ENCODE data around the gene KIF3B. TPM values are rescaled to one million over a fixed set of nuclear protein-coding genes. Genes with fewer than 3 reads are reported as not detected.
"Not testable (repeated sequence)": the region's sequence is repeated elsewhere in the genome, so short reads cannot be mapped to it uniquely, and the experiment has no call there.

Gene KIF3B
- polyA plus RNA-seq, 4 donors: 16.2 to 62.0 (median 26.5) TPM

DNA sequence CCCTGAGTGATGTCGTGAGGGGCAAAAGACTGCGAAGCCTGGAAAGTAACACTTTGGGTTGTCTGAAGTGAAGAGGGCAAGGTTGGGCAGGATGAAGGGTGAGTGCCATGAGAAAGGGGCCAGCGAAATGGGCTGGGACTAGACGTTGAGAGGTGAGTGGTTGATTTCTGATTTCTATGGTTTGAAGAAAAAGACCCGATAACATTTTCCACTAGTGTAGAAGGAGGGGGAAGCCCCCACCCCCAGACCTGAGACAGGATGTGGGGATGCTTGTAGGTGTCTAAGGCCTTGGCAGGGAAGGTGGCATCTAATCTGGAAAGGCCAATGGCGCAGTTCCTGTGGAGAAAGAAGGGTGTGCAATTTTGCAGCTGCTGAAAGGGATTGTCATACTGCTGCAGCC, 25.3 kb upstream of the KIF3B start:
- H3K4me1 ChIP-seq (ENCODE audit: control insufficient read depth in 3 of 3, insufficient read depth in 2 of 3, low read depth in 1 of 3, low read length in 2 of 3): peaks cover 0 to 5% (median 0%) of the 10 kb centered on the region in 3 donors
- DNase-seq (no peak), FAIRE-seq (no peak)
- no peaks in the 10 kb centered on the region for H3K27me3 ChIP-seq (ENCODE audit: control insufficient read depth in 3 of 3, insufficient read depth in 3 of 3, low read length in 3 of 3)
- no peak overlapping the region for H3K4me3 ChIP-seq (ENCODE audit: low read depth in 1 of 3, low read length in 3 of 3)
- 76 to 88% (median 85%) methylated on average over 6 of the region's 6 CpGs for WGBS, 3 donors
- H3K9me3 ChIP-seq (ENCODE audit: control insufficient read depth in 2 of 2, insufficient read depth in 1 of 2, low read depth in 1 of 2, low read length in 1 of 2): peaks cover 0 to 5% of the 10 kb centered on the region in 2 donors
- H3K27ac ChIP-seq (ENCODE audit: low read depth in 1 of 3, low read length in 2 of 3): no peak overlapping the region
- no peaks in the 10 kb centered on the region for H3K36me3 ChIP-seq (ENCODE audit: control insufficient read depth in 3 of 3, insufficient read depth in 2 of 3, low read depth in 1 of 3, low read length in 3 of 3)

- not testable (repeated sequence) for FAIRE-seq; H3K4me1 ChIP-seq (ENCODE audit: control insufficient read depth in 3 of 3, insufficient read depth in 2 of 3, low read depth in 1 of 3, low read length in 2 of 3); H3K27ac ChIP-seq (ENCODE audit: low read depth in 1 of 3, low read length in 2 of 3); H3K4me3 ChIP-seq (ENCODE audit: low read depth in 1 of 3, low read length in 3 of 3); H3K9me3 ChIP-seq (ENCODE audit: control insufficient read depth in 2 of 2, insufficient read depth in 1 of 2, low read depth in 1 of 2, low read length in 1 of 2); DNase-seq; H3K36me3 ChIP-seq (ENCODE audit: control insufficient read depth in 3 of 3, insufficient read depth in 2 of 3, low read depth in 1 of 3, low read length in 3 of 3); H3K27me3 ChIP-seq (ENCODE audit: control insufficient read depth in 3 of 3, insufficient read depth in 3 of 3, low read length in 3 of 3)
- 89 to 90% (median 89%) methylated on average over 9 to 10 of the region's 10 CpGs for WGBS, 3 donors
Observed at GRCh38 chr20:32260973-32261372, 16.5 kb upstream of the KIF3B start.

GRCh38 chr20:32261644-32262043, 15.8 kb upstream of the KIF3B start:
- Histone ChIP-seq H3K27me3 (ENCODE audit: control insufficient read depth in 3 of 3, insufficient read depth in 3 of 3, low read length in 3 of 3) (no peaks in the 10 kb centered on the region), H3K36me3 (ENCODE audit: control insufficient read depth in 3 of 3, insufficient read depth in 2 of 3, low read depth in 1 of 3, low read length in 3 of 3) (no peaks in the 10 kb centered on the region), H3K4me1 (ENCODE audit: control insufficient read depth in 3 of 3, insufficient read depth in 2 of 3, low read depth in 1 of 3, low read length in 2 of 3) (peaks cover 0 to 4% (median 0%) of the 10 kb centered on the region in 3 donors), H3K9me3 (ENCODE audit: control insufficient read depth in 2 of 2, insufficient read depth in 1 of 2, low read depth in 1 of 2, low read length in 1 of 2) (no peaks in the 10 kb centered on the region), H3K27ac (ENCODE audit: low read depth in 1 of 3, low read length in 2 of 3) (no peak overlapping the region), H3K4me3 (ENCODE audit: low read depth in 1 of 3, low read length in 3 of 3) (no peak overlapping the region)
- no peak for DNase-seq
- FAIRE-seq: no peak
- WGBS, 3 donors: 75 to 90% (median 89%) methylated on average over 2 of the region's 2 CpGs

DNA sequence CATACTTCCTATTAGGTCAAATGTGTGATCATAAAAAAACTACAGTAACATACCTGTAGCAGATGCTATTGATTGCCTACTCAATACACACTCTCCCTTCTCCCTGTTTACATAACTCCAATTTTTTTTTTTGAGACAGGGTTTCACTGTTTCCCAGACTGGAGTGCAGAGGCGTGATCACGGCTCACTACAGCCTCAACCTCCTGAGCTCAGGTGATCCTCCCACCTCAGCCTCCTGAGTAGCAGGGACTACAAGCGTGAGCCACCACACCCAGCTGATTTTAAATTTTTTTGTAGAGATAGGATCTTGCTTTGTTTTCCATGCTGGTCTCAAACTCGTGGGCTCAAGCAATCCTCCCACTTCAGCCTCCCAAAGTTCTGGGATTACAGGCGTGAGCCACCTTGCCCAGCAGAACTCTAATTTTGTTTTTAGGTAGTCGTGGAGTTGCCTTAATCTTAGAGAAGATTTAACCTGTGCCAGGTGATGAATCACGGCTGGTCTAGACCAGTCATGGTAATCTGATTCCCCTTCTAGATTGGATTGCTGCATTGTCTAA, 14.0 kb upstream of the KIF3B start:
- Histone ChIP-seq H3K36me3 (ENCODE audit: control insufficient read depth in 3 of 3, insufficient read depth in 2 of 3, low read depth in 1 of 3, low read length in 3 of 3) (no peaks in the 10 kb centered on the region), H3K4me1 (ENCODE audit: control insufficient read depth in 3 of 3, insufficient read depth in 2 of 3, low read depth in 1 of 3, low read length in 2 of 3) (no peaks in the 10 kb centered on the region), H3K27ac (ENCODE audit: low read depth in 1 of 3, low read length in 2 of 3) (no peak overlapping the region), H3K9me3 (ENCODE audit: control insufficient read depth in 2 of 2, insufficient read depth in 1 of 2, low read depth in 1 of 2, low read length in 1 of 2) (no peaks in the 10 kb centered on the region), H3K27me3 (ENCODE audit: control insufficient read depth in 3 of 3, insufficient read depth in 3 of 3, low read length in 3 of 3) (no peaks in the 10 kb centered on the region), H3K4me3 (ENCODE audit: low read depth in 1 of 3, low read length in 3 of 3) (no peak overlapping the region)
- DNase-seq (no peak), FAIRE-seq (no peak)
- WGBS, 3 donors: 66 to 74% (median 68%) methylated on average over 7 of the region's 7 CpGs

- FAIRE-seq (no peak), DNase-seq (no peak)
- H3K9me3 ChIP-seq (ENCODE audit: control insufficient read depth in 2 of 2, insufficient read depth in 1 of 2, low read depth in 1 of 2, low read length in 1 of 2): no peaks in the 10 kb centered on the region
- WGBS, 3 donors: 82 to 94% (median 92%) methylated on average over 5 of the region's 5 CpGs
- no peaks in the 10 kb centered on the region for H3K27me3 ChIP-seq (ENCODE audit: control insufficient read depth in 3 of 3, insufficient read depth in 3 of 3, low read length in 3 of 3)
- no peaks in the 10 kb centered on the region for H3K36me3 ChIP-seq (ENCODE audit: control insufficient read depth in 3 of 3, insufficient read depth in 2 of 3, low read depth in 1 of 3, low read length in 3 of 3)
- H3K4me3 ChIP-seq (ENCODE audit: low read depth in 1 of 3, low read length in 3 of 3): no peak overlapping the region
- H3K4me1 ChIP-seq (ENCODE audit: control insufficient read depth in 3 of 3, insufficient read depth in 2 of 3, low read depth in 1 of 3, low read length in 2 of 3): no peaks in the 10 kb centered on the region
- H3K27ac ChIP-seq (ENCODE audit: low read depth in 1 of 3, low read length in 2 of 3): no peak overlapping the region
Observed at GRCh38 chr20:32271620-32272019, 5.8 kb upstream of the KIF3B start.

GRCh38 chr20:32274359-32274758, 3.1 kb upstream of the KIF3B start:
- Histone ChIP-seq H3K4me3 (ENCODE audit: low read depth in 1 of 3, low read length in 3 of 3) (no peak overlapping the region), H3K36me3 (ENCODE audit: control insufficient read depth in 3 of 3, insufficient read depth in 2 of 3, low read depth in 1 of 3, low read length in 3 of 3) (no peaks in the 10 kb centered on the region), H3K9me3 (ENCODE audit: control insufficient read depth in 2 of 2, insufficient read depth in 1 of 2, low read depth in 1 of 2, low read length in 1 of 2) (no peaks in the 10 kb centered on the region), H3K27ac (ENCODE audit: low read depth in 1 of 3, low read length in 2 of 3) (no peak overlapping the region), H3K4me1 (ENCODE audit: control insufficient read depth in 3 of 3, insufficient read depth in 2 of 3, low read depth in 1 of 3, low read length in 2 of 3) (peaks cover 0 to 12% (median 5%) of the 10 kb centered on the region in 3 donors), H3K27me3 (ENCODE audit: control insufficient read depth in 3 of 3, insufficient read depth in 3 of 3, low read length in 3 of 3) (no peaks in the 10 kb centered on the region)
- DNase-seq (no peak), FAIRE-seq (no peak)
- WGBS, 3 donors: 89 to 98% (median 93%) methylated on average over 3 of the region's 3 CpGs

DNA sequence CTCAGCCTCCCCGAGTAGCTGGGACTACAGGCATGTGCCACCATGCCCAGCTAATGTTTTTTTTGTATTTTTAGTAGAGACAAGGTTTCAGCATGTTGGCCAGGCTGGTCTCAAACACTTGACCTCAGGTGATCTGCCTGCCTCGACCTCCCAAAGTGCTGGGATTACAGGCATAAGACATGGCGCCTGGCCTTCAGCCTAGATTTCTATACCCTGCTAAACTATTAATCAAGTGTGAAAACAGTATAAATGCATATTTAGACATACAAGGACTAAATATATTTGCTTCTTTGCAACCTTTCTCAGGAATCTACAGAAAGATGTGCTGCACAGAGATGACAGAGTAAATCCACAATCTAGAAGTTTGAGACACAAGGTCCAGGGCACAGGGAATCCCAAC, 2.3 kb upstream of the KIF3B start:
- H3K9me3 ChIP-seq (ENCODE audit: control insufficient read depth in 2 of 2, insufficient read depth in 1 of 2, low read depth in 1 of 2, low read length in 1 of 2); H3K27me3 ChIP-seq (ENCODE audit: control insufficient read depth in 3 of 3, insufficient read depth in 3 of 3, low read length in 3 of 3); DNase-seq; FAIRE-seq; H3K36me3 ChIP-seq (ENCODE audit: control insufficient read depth in 3 of 3, insufficient read depth in 2 of 3, low read depth in 1 of 3, low read length in 3 of 3); H3K4me3 ChIP-seq (ENCODE audit: low read depth in 1 of 3, low read length in 3 of 3); H3K27ac ChIP-seq (ENCODE audit: low read depth in 1 of 3, low read length in 2 of 3): not testable (repeated sequence)
- peaks cover 0 to 12% (median 8%) of the 10 kb centered on the region in 3 donors for H3K4me1 ChIP-seq (ENCODE audit: control insufficient read depth in 3 of 3, insufficient read depth in 2 of 3, low read depth in 1 of 3, low read length in 2 of 3)
- WGBS, 3 donors: 83 to 91% (median 88%) methylated on average over 3 of the region's 3 CpGs

DNA sequence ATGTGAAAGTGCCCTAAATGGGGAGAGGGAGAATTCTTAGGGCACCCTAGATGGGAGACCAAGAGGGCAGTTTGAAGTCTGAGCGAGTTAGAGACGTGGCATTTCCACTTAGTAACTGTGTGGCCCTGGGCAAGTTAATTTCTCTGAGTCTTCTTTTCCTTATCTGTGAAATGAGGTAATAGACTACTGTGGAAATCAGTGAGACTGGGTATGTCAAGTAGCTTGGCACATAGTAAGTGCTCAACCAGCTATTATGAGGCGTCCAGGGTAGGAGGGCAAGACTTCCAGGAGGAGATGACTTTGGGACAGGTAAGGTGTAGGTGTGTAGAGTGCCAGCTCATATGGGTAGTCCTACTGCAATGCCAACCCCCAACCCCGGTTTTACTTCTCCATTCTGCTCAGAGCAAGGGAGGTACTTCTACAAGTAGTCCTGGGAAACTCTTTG, 770 bp downstream of the KIF3B start:
- H3K4me1 ChIP-seq (ENCODE audit: control insufficient read depth in 3 of 3, insufficient read depth in 2 of 3, low read depth in 1 of 3, low read length in 2 of 3): peaks cover 0 to 23% (median 8%) of the 10 kb centered on the region in 3 donors
- peak; percentile 51 to 56 for DNase-seq
- H3K36me3 ChIP-seq (ENCODE audit: control insufficient read depth in 3 of 3, insufficient read depth in 2 of 3, low read depth in 1 of 3, low read length in 3 of 3): peaks cover 0 to 13% (median 0%) of the 10 kb centered on the region in 3 donors
- H3K9me3 ChIP-seq (ENCODE audit: control insufficient read depth in 2 of 2, insufficient read depth in 1 of 2, low read depth in 1 of 2, low read length in 1 of 2): no peaks in the 10 kb centered on the region
- peak overlapping the region in 2 of 3 donors; percentile 82 to 99 for H3K4me3 ChIP-seq (ENCODE audit: low read depth in 1 of 3, low read length in 3 of 3)
- H3K27ac ChIP-seq (ENCODE audit: low read depth in 1 of 3, low read length in 2 of 3): peak overlapping the region; percentile 60 to 89 (median 81)
- H3K27me3 ChIP-seq (ENCODE audit: control insufficient read depth in 3 of 3, insufficient read depth in 3 of 3, low read length in 3 of 3): no peaks in the 10 kb centered on the region
- 17 to 43% (median 24%) methylated on average over 4 of the region's 4 CpGs for WGBS, 3 donors
- no peak for FAIRE-seq

DNA sequence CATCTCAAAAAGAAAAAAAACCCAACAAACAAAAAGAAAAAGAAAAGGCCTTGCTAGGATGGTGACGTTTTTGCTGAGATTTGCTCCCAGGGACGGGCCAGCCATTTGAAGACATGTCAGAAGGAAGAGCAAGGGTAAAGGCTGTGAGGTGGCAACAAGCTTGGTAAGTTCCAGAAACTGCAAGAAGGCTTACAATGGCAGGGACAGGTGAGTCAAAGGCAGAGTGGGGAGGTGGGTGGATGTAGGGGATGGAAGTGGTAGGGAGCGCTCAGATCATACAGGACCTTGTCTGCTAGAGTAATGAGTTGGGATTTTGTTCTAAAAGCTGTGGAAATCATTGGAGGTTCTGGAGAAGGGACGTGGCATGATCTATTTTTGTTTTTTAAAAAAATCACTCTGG, 4.3 kb downstream of the KIF3B start:
- 84 to 89% (median 85%) methylated on average over 4 of the region's 4 CpGs for WGBS, 3 donors

More for the DNA sequence above, 4.3 kb downstream of the KIF3B start:
- no peaks in the 10 kb centered on the region for H3K9me3 ChIP-seq (ENCODE audit: control insufficient read depth in 2 of 2, insufficient read depth in 1 of 2, low read depth in 1 of 2, low read length in 1 of 2)
- FAIRE-seq: no peak
- no peak for DNase-seq
- peaks cover 0 to 23% (median 0%) of the 10 kb centered on the region in 3 donors for H3K36me3 ChIP-seq (ENCODE audit: control insufficient read depth in 3 of 3, insufficient read depth in 2 of 3, low read depth in 1 of 3, low read length in 3 of 3)
- H3K27ac ChIP-seq (ENCODE audit: low read depth in 1 of 3, low read length in 2 of 3): no peak overlapping the region
- H3K27me3 ChIP-seq (ENCODE audit: control insufficient read depth in 3 of 3, insufficient read depth in 3 of 3, low read length in 3 of 3): no peaks in the 10 kb centered on the region
- H3K4me3 ChIP-seq (ENCODE audit: low read depth in 1 of 3, low read length in 3 of 3): no peak overlapping the region
- peaks cover 3 to 50% (median 13%) of the 10 kb centered on the region in 3 donors for H3K4me1 ChIP-seq (ENCODE audit: control insufficient read depth in 3 of 3, insufficient read depth in 2 of 3, low read depth in 1 of 3, low read length in 2 of 3)

Data from small intestine (tissue), 7 donors.